IPS-15b (cell line): ENCODE results near the gene PLEKHM3.

Source experiments
- H3K27me3 ChIP-seq: one replicate; pipeline ENCODE4 v1.6.1; 2013; ENCODE audit warnings: low read length; ENCODE audit not compliant: control insufficient read depth, insufficient read depth
- H3K36me3 ChIP-seq: one replicate; pipeline ENCODE4 v1.6.1; 2013; ENCODE audit warnings: low read length; ENCODE audit not compliant: control insufficient read depth, insufficient read depth
- H3K4me1 ChIP-seq: one replicate; pipeline ENCODE4 v1.6.1; 2013; ENCODE audit warnings: mild to moderate bottlenecking, low read length; ENCODE audit not compliant: control insufficient read depth, insufficient read depth
- H3K4me3 ChIP-seq: one replicate; pipeline ENCODE4 v1.5.1; 2013; ENCODE audit warnings: low read depth, low read length
- H3K9ac ChIP-seq: one replicate; pipeline ENCODE4 v1.6.1; 2013; ENCODE audit warnings: low read depth, mild to moderate bottlenecking, low read length
- H3K9me3 ChIP-seq: one replicate; pipeline ENCODE4 v1.6.1; 2013; ENCODE audit warnings: mild to moderate bottlenecking, low read length; ENCODE audit not compliant: control insufficient read depth, insufficient read depth

PLEKHM3 gene

GRCh38 chr2:207870814-207871213, 154.5 kb downstream of the PLEKHM3 start:
- H3K9ac ChIP-seq = no peak overlapping the region
- H3K4me1 ChIP-seq = peaks cover 3% of the 10 kb centered on the region

GRCh38 chr2:207869784-207870778, 155.2 kb downstream of the PLEKHM3 start:
- H3K9me3 ChIP-seq = no peaks in the 10 kb centered on the region
- H3K9ac ChIP-seq = no peak overlapping the region

More at GRCh38 chr2:207870814-207871213, 154.5 kb downstream of the PLEKHM3 start:
- no peaks in the 10 kb centered on the region for H3K27me3 ChIP-seq
- H3K36me3 ChIP-seq = no peaks in the 10 kb centered on the region
- H3K4me3 ChIP-seq = no peak overlapping the region
- H3K9me3 ChIP-seq = no peaks in the 10 kb centered on the region

DNA sequence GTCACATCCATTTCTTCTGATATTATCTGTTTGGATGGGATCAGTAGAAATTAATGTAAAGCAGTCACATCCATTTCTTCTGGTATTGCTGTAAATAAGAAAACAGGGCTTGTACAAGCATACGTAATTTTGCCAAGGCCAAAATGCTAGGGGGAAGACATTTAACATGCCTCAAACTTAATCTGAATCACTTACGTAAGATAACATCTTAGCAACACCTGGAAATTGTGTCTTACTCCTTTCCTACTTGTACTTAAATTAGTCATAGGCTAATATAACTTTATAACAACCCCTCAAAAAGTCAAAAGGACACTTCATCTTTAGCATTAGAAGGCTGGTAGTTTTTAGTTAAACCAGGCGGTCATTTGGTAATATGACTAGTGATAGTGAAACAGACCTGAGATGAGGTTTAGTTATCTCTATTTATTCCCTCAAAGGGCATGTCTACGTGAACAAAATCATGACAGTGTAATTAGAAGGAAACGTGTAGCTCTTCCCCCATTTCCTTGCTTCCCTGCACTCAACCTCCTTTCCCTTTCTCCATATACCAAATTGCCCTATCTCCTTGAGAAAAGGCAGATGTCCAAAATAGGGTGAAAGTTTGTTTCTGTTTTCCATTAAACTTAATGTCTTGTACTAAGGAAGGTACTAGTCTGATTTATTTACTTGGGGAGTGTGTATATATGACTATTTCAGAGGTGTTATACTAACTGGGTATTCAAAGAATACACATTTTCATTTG, 156.3 kb downstream of the PLEKHM3 start:
- peaks cover 3% of the 10 kb centered on the region for H3K4me1 ChIP-seq
- no peak overlapping the region for H3K9ac ChIP-seq
- no peak overlapping the region for H3K4me3 ChIP-seq
- H3K9me3 ChIP-seq = no peaks in the 10 kb centered on the region
- no peaks in the 10 kb centered on the region for H3K36me3 ChIP-seq
- no peaks in the 10 kb centered on the region for H3K27me3 ChIP-seq

More at GRCh38 chr2:207869784-207870778, 155.2 kb downstream of the PLEKHM3 start:
- no peaks in the 10 kb centered on the region for H3K36me3 ChIP-seq
- H3K27me3 ChIP-seq = no peaks in the 10 kb centered on the region
- H3K4me3 ChIP-seq = no peak overlapping the region
- peaks cover 3% of the 10 kb centered on the region for H3K4me1 ChIP-seq

DNA sequence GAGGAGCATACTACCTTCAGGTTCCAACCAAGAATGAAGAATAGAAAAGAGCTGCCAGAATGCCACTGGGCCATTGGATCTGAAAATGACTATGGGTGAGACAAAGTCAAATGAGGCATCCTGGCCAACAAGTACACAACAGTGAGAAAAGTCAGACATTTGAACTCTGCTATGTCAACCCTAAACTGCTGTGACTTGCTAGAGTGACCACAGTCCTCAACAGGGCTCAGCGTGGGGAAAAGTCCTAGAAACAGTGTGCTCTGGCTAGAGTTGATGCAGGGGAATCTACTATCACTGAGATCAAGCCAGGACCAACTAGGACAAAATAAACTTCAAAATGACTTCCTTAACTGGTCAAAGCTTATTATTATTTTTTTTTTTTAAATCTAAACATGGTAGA, 157.4 kb downstream of the PLEKHM3 start:
- Histone ChIP-seq H3K4me1 (no peaks in the 10 kb centered on the region), H3K4me3 (no peak overlapping the region)

GRCh38 chr2:207867056-207867455, 158.3 kb downstream of the PLEKHM3 start:
- Histone ChIP-seq H3K36me3 (no peaks in the 10 kb centered on the region), H3K4me1 (no peaks in the 10 kb centered on the region), H3K4me3 (no peak overlapping the region), H3K9me3 (no peaks in the 10 kb centered on the region), H3K9ac (no peak overlapping the region), H3K27me3 (no peaks in the 10 kb centered on the region)

More for the DNA sequence above, 157.4 kb downstream of the PLEKHM3 start:
- H3K27me3 ChIP-seq = no peaks in the 10 kb centered on the region
- H3K9me3 ChIP-seq = no peaks in the 10 kb centered on the region
- H3K36me3 ChIP-seq = no peaks in the 10 kb centered on the region
- H3K9ac ChIP-seq = no peak overlapping the region

GRCh38 chr2:207865210-207865609, 160.1 kb downstream of the PLEKHM3 start:
- H3K4me3 ChIP-seq = no peak overlapping the region
- no peak overlapping the region for H3K9ac ChIP-seq
- no peaks in the 10 kb centered on the region for H3K9me3 ChIP-seq
- no peaks in the 10 kb centered on the region for H3K36me3 ChIP-seq
- no peaks in the 10 kb centered on the region for H3K27me3 ChIP-seq
- no peaks in the 10 kb centered on the region for H3K4me1 ChIP-seq

- Histone ChIP-seq H3K36me3 (no peaks in the 10 kb centered on the region), H3K4me1 (no peaks in the 10 kb centered on the region), H3K27me3 (no peaks in the 10 kb centered on the region), H3K9ac (no peak overlapping the region), H3K4me3 (no peak overlapping the region), H3K9me3 (no peaks in the 10 kb centered on the region)
Observed at GRCh38 chr2:207863345-207863744, 162.0 kb downstream of the PLEKHM3 start.

DNA sequence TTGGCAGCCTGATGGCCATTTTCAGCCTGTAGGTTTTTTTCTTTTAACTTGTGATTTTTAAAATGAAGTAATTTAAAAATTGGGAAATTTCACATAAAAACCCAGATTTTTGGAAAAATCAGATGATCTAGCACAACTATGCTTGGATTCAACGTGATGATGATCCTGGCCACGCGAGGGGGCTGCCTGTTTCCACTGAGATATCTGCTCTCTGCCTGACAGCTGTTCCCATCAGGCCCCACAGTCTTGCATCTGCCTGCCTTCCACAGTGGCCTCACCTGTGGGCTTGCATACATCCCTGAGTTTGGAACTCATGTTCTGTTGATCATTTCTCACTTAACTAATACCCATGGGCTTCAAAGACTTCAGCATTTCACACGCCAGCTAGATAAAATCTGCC, 163.5 kb downstream of the PLEKHM3 start:
- Histone ChIP-seq H3K36me3 (no peaks in the 10 kb centered on the region), H3K9ac (no peak overlapping the region), H3K4me1 (no peaks in the 10 kb centered on the region), H3K9me3 (no peaks in the 10 kb centered on the region), H3K4me3 (no peak overlapping the region), H3K27me3 (no peaks in the 10 kb centered on the region)

- Histone ChIP-seq H3K4me1 (no peaks in the 10 kb centered on the region), H3K4me3 (no peak overlapping the region), H3K9me3 (no peaks in the 10 kb centered on the region), H3K9ac (no peak overlapping the region), H3K36me3 (no peaks in the 10 kb centered on the region), H3K27me3 (no peaks in the 10 kb centered on the region)
Observed at GRCh38 chr2:207860685-207861084, 164.6 kb downstream of the PLEKHM3 start.

- peaks cover 4% of the 10 kb centered on the region for H3K4me1 ChIP-seq
- no peaks in the 10 kb centered on the region for H3K36me3 ChIP-seq
- no peaks in the 10 kb centered on the region for H3K9me3 ChIP-seq
- H3K9ac ChIP-seq = no peak overlapping the region
- no peak overlapping the region for H3K4me3 ChIP-seq
- no peaks in the 10 kb centered on the region for H3K27me3 ChIP-seq
Observed at GRCh38 chr2:207855591-207855990, 169.7 kb downstream of the PLEKHM3 start.

DNA sequence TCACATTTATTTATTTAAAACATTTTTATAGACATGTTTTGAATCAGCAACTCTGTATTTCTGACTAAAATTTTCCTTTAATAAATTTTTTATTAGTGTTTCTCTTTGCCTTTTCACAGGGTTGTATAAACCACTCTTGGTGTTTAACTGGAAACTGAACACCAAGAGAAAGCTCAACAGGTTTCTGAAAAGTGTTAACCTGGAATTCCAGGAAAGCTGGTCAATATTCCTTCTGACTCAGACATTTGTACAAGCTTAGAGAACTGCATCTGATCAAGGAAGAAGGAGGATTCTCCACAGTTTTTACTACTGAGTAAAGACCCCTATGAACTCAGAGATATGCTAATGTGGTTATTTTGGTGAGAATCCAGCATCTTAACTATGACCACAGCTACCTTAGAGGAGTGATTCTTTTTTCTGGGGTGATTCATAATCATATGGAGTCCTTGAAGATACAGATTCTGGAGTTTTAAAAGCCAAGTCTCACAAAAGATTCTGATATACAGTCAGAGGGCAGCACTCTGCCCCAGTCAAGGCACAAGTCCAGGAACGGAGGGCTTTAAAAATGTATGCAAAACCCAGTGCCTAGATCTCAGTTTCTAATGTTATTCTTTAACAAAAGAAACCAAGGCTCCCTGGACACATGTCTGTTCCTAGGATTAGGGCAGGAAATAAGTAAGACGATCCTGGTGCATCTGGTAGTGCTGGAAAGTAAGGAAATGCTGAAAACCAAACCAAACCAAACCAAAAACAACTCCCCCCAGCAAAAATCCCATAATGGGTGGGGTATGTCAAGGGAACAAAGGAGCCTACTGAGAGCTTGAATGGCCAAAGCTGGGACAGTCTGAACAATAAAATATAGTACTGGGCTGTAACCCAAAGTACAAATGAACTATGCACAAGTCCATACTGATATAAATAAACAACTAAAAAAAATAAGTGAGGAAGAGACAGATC, 170.6 kb downstream of the PLEKHM3 start:
- H3K9ac ChIP-seq = no peak overlapping the region

More for the DNA sequence above, 170.6 kb downstream of the PLEKHM3 start:
- no peak overlapping the region for H3K4me3 ChIP-seq
- peaks cover 4% of the 10 kb centered on the region for H3K4me1 ChIP-seq
- H3K36me3 ChIP-seq = no peaks in the 10 kb centered on the region
- no peaks in the 10 kb centered on the region for H3K9me3 ChIP-seq
- no peaks in the 10 kb centered on the region for H3K27me3 ChIP-seq
